GM19467 (cell line): Measurements from ENCODE around the gene DPEP1.
"Not testable (repeated sequence)": the region's sequence is repeated elsewhere in the genome, so short reads cannot be mapped to it uniquely, and the experiment has no call there.

Source experiments
- ATAC-seq: cut with Tn5 transposase; IDR thresholded peaks from one replicate; pipeline ENCODE4 v1.9.1; 2021; ENCODE audit warnings: mild to moderate bottlenecking, moderate library complexity; ENCODE audit not compliant: unreplicated experiment

The DPEP1 gene

DNA sequence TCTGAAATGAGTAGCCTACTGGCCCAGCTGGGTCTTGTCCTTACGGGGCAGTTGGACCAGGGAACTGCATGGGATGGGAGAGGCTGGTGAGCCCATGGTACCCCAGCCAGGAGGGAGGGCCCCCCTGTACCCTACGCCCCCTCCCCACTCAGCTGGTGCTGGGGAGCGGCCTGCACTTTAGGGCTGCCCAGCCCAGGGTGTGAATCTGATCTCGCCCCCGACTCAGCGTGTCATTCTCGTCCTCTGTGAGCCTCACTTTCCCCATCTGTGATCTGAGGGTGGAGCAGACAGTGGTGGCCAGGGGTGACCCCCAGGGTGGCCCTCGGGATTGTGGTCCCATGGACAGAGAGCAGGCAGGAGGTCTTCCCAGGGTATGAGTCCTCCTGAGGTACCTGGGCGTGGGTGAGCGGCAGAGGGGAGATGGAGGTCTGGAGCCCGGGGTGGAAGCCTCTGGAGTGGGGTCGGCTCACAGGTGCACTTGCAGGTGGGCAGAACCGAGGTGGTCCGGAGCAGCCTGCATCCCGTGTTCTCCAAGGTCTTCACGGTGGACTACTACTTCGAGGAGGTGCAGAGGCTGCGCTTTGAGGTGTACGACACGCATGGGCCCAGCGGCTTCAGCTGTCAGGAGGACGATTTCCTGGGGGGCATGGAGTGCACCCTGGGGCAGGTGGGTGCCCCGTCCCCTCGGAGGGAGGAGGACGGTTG lies 36.2 kb upstream of the DPEP1 start:
- ATAC-seq = no peak

- ATAC-seq = no peak
These were observed 34.1 kb upstream of the DPEP1 start for GRCh38 chr16:89579351-89579750.

- no peak for ATAC-seq
These were observed 32.3 kb upstream of the DPEP1 start for GRCh38 chr16:89581045-89581695.

- no peak for ATAC-seq
These were observed 31.4 kb upstream of the DPEP1 start for GRCh38 chr16:89581861-89582563.

GRCh38 chr16:89582614-89583196 lies 30.7 kb upstream of the DPEP1 start:
- no peak for ATAC-seq

DNA sequence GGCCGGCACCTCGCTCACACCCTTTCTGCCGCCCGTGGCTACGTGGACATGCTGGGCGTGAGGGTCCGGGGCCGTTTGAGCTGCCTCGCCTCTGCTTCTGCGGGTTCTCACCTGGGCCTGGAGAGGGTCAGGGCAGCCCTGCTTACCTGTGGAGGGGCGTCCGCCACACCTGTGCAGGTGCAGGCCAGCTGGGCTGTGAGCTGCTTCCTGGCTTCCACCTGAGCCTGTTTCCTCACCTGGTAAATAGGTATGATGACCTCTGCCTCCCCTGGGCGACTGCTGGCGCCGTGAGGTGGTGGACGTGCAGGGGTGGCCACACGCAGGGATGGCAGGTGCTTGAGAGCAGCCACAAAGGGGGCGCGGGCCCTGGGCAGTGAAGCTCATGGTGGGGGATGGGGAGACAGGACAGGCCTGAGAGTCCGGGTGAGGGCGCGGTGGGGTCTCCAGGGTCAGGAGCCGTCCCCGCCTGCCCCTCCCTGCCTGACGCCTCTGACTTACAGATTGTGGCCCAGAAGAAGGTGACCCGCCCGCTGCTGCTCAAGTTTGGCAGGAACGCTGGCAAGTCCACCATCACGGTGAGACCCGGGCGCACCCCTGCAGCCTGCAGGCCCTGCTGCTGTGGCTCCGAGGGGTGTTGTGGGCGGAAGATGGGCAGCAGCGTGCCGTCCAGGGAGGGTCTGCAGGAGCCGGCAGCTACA lies 30.1 kb upstream of the DPEP1 start:
- no peak for ATAC-seq

- no peak for ATAC-seq
These were observed 29.4 kb upstream of the DPEP1 start for GRCh38 chr16:89583895-89584644.

DNA sequence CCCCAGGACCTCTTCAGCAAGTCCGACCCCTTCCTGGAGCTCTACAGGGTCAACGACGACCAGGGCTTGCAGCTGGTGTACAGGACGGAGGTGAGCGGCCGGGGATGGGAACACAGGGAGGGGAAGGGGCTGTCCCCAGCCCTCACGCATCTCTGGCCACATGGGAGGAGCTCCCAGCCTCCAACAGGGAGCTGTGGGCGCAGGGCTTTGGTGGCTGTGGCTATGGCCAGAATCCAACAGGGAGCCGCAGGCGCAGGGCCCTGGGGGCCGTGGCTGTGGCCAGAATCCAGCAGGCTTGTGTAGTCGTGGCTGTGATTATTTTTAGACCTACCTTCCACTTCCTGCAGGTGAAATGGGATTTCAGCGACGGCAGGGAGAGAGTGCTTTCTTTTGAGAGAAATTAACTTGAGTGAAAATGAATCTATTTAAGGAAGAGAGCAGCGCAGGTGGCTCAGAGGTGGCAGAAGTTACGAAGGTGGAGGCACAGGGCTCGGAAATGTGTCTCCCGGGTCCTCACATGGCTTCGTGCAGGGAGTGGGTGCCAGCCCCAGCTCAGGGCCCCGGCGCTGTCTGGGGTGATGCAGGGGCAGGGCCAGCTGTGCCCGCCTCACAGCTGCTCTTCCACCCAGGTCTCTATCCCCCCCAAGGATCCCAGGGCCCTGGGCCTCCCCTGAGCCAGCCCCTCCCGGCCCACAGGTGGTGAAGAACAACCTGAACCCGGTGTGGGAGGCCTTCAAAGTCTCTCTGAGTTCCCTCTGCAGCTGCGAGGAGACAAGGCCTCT lies 28.5 kb upstream of the DPEP1 start:
- ATAC-seq = no peak

DNA sequence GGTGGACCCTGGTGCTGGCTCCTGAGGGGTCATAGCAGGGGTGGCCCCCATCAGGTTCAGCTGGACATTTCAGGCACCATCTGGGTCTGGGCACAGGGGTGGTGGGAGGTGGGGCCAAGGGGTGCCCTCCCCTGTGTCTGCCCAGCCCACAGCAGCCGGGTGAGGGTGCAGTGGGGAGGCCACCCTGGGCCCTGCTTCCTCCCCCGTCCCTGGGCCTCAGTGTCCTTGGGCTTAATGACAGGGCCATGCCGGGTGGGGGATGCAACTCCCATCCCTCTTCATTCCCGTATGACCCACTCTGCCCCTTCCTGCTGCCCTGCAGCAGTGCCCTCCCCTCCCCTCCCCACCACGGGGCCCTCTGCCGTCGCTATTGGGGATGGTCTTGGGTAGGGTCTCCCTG lies 27.2 kb upstream of the DPEP1 start:
- no peak for ATAC-seq

DNA sequence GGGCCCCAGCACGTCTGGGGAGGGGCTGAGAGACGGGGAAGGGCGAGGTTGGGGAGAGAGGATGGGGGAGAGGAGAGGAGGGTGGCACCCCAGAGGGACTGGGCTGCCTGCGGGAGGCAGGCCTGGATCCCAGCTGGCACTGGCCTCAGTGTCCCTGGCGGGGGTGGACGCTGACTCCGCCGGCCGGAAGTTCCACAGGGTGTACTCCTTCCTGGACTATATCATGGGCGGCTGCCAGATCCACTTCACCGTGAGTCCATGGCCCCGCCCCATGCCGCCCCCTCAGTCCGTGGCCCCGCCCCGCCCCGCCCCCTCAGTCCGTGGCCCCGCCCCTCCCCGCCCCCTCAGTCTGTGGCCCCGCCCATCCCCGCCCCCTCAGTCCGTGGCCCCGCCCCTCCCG lies 26.6 kb upstream of the DPEP1 start:
- ATAC-seq = no peak

- ATAC-seq = not testable (repeated sequence)
These were observed 25.8 kb upstream of the DPEP1 start for GRCh38 chr16:89587676-89588075.

GRCh38 chr16:89588413-89589109 lies 24.9 kb upstream of the DPEP1 start:
- ATAC-seq = no peak

GRCh38 chr16:89589241-89589926 lies 24.1 kb upstream of the DPEP1 start:
- no peak for ATAC-seq

GRCh38 chr16:89593841-89594240 lies 19.6 kb upstream of the DPEP1 start:
- ATAC-seq = no peak

- ATAC-seq = no peak
These were observed 17.9 kb upstream of the DPEP1 start for GRCh38 chr16:89595330-89596060.

DNA sequence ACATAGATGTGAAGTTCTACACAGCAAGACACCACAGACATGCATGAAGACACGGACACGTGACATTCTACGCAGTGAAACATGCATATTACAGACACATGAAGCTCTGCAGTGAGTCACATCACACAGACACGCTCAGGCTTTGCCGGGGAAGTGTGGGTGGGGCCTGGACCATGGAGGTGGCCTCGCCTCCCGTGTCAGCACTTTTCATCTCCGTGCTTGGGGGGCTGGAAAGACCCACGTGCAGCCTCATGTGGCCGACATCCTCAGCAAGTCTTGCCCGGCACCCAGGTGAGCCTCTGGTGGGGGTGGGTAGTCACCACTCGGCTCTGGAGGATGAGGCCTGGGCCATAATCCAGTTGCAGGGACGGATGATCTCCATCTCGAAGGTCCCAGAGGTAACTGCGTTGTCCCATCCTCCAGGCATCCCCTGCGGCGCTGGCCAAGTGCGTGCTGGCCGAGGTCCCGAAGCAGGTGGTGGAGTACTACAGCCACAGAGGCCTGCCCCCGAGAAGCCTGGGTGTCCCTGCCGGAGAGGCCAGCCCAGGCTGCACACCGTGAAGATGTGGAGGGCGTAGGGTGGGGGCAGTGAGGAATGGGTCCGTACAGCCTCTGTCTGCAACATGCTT lies 17.3 kb upstream of the DPEP1 start:
- ATAC-seq = no peak

GRCh38 chr16:89596957-89597649 lies 16.3 kb upstream of the DPEP1 start:
- no peak for ATAC-seq
